Measurements from ENCODE around the gene HOXB1.

HOXB1 gene
- 0 reads per million in 2 experiments for total RNA-seq

- no peak for DNase-seq (ENCODE audit: low read depth)
Measured at GRCh38 chr17:48530887-48531272, at the start of gene HOXB1. Gene HOXB1, minus strand, starts transcription at chr17:48531011. Its CDS starts 107 bp downstream, at chr17:48530904.

GRCh38 chr17:48579760-48580554 is 49.1 kb upstream of the HOXB1 start:
- DNase-seq (ENCODE audit: low read depth), result no peak

- no peak for DNase-seq (ENCODE audit: low read depth)
Measured at GRCh38 chr17:48579471-48579759, 48.6 kb upstream of the HOXB1 start.

GRCh38 chr17:48578616-48579470 is 48.0 kb upstream of the HOXB1 start:
- DNase-seq (ENCODE audit: low read depth), result no peak

- peak; percentile 64 for DNase-seq (ENCODE audit: low read depth)
Measured at GRCh38 chr17:48577946-48578615, 47.3 kb upstream of the HOXB1 start, which contains the start of gene HOXB4. Gene HOXB4, minus strand, starts transcription at chr17:48578350. Its CDS starts 31 bp downstream, at chr17:48578319.

GRCh38 chr17:48577330-48577945 is 46.6 kb upstream of the HOXB1 start:
- DNase-seq (ENCODE audit: low read depth), result no peak

- no peak for DNase-seq (ENCODE audit: low read depth)
Measured at GRCh38 chr17:48576479-48577309, 45.9 kb upstream of the HOXB1 start.

GRCh38 chr17:48575673-48576478 is 45.1 kb upstream of the HOXB1 start:
- no peak for DNase-seq (ENCODE audit: low read depth)

GRCh38 chr17:48575066-48575582 is 44.3 kb upstream of the HOXB1 start:
- no peak for DNase-seq (ENCODE audit: low read depth)

GRCh38 chr17:48574505-48575065 is 43.8 kb upstream of the HOXB1 start:
- DNase-seq (ENCODE audit: low read depth), result no peak

GRCh38 chr17:48571826-48572417 is 41.1 kb upstream of the HOXB1 start:
- no peak for DNase-seq (ENCODE audit: low read depth)

- no peak for DNase-seq (ENCODE audit: low read depth)
Measured at GRCh38 chr17:48571024-48571818, 40.4 kb upstream of the HOXB1 start.

- no peak for DNase-seq (ENCODE audit: low read depth)
Measured at GRCh38 chr17:48570325-48571023, 39.7 kb upstream of the HOXB1 start.

- DNase-seq (ENCODE audit: low read depth), result no peak
Measured at GRCh38 chr17:48569674-48570324, 39.0 kb upstream of the HOXB1 start.

- no peak for DNase-seq (ENCODE audit: low read depth)
Measured at GRCh38 chr17:48569240-48569582, 38.4 kb upstream of the HOXB1 start.

GRCh38 chr17:48568499-48569239 is 37.9 kb upstream of the HOXB1 start:
- DNase-seq (ENCODE audit: low read depth), result no peak

All from T follicular helper cell (primary cell).